Upper lobe of left lung (tissue), 6 donors: ENCODE data around the gene TRIM31. TPM values are rescaled to one million over a fixed set of nuclear protein-coding genes. Genes with fewer than 3 reads are reported as not detected.

Experiments used
- ATAC-seq, 2 donors: fragments of 200-7000 bp; cut with Tn5 transposase; one replicate each; pipeline ENCODE4 v1.9.1; 2022; ENCODE audit warnings: mild to moderate bottlenecking in 2 of 2, moderate library complexity in 2 of 2; ENCODE audit not compliant: low FRiP score in 2 of 2
- DNase-seq, 2 donors: peaks; one replicate each; pipeline ENCODE4 v3.0.0-alpha.2; 2019 to 2020
- H3K27ac ChIP-seq, 4 donors: fragments of 200-600 bp; sonication (generic); one replicate each; pipeline ENCODE4 v1.5.1; 2016 to 2019
- H3K27me3 ChIP-seq, 4 donors: fragments of 200-600 bp; sonication (generic); one replicate each; pipeline ENCODE4 v1.5.1; 2017 to 2019
- H3K36me3 ChIP-seq, 4 donors: fragments of 200-600 bp; sonication (generic); one replicate each; pipeline ENCODE4 v1.5.1; 2016 to 2019
- H3K4me1 ChIP-seq, 4 donors: fragments of 200-600 bp; sonication (generic); one replicate each; pipeline ENCODE4 v1.5.1; 2018 to 2019
- H3K4me3 ChIP-seq, 4 donors: fragments of 200-600 bp; sonication (generic); one replicate each; pipeline ENCODE4 v1.5.1; 2017 to 2019; ENCODE audit warnings: mild to moderate bottlenecking in 2 of 4, moderate library complexity in 1 of 4
- H3K9me3 ChIP-seq, 4 donors: fragments of 200-600 bp; sonication (generic); one replicate each; pipeline ENCODE4 v1.5.1; 2018 to 2019
- CTCF ChIP-seq, 6 experiments: fragments of 450-650 bp in 4 of 6; fragments of 200-600 bp in 2 of 6; sonication (generic) in 2 of 6; IDR thresholded peaks; one replicate each; pipeline ENCODE4 v1.5.1; 2016 to 2019; ENCODE audit warnings: antibody characterized with exemption in 6 of 6
- EP300 ChIP-seq, 4 donors: sonication (generic); formaldehyde crosslinking; IDR thresholded peaks; one replicate each; pipeline ENCODE4 v1.5.1; 2017; ENCODE audit warnings: antibody characterized with exemption in 4 of 4, control low read depth in 2 of 4
- POLR2A ChIP-seq, 4 donors: fragments of 450-650 bp; IDR thresholded peaks; one replicate each; pipeline ENCODE4 v1.5.1; 2016 to 2017; ENCODE audit warnings: antibody characterized with exemption in 4 of 4, mild to moderate bottlenecking in 2 of 4
- POLR2AphosphoS5 ChIP-seq, 2 donors: sonication (generic); formaldehyde crosslinking; IDR thresholded peaks; one replicate each; pipeline ENCODE4 v1.5.1; 2017; ENCODE audit warnings: antibody characterized with exemption in 2 of 2
- whole genome bisulfite sequencing, 2 donors: methylation state at CpG; one replicate each; pipeline ENCODE4 v1.1.5; 2017 to 2018; 5-methylcytosine and 5-hydroxymethylcytosine counted together
- total RNA-seq, 6 donors: library from RNA; depleted of rRNA in 4 of 6; stranded (reverse); fragments of >200 nt in 4 of 6; gene quantifications; one replicate each; pipeline versions ENCODE4 v1.1.0 to v1.2.1, GENCODE V29; 2016 to 2021
- donor health status: DM: no; HTN: no; CAD: no; lungs with moderate emphysema.
- donor health status: DM: no; HTN: yes; CAD: no; lungs with severe emphysema.

Gene TRIM31
- total RNA-seq, 6 donors from 2014 or later, result 0.17 to 0.79 TPM; not detected in 4

DNA sequence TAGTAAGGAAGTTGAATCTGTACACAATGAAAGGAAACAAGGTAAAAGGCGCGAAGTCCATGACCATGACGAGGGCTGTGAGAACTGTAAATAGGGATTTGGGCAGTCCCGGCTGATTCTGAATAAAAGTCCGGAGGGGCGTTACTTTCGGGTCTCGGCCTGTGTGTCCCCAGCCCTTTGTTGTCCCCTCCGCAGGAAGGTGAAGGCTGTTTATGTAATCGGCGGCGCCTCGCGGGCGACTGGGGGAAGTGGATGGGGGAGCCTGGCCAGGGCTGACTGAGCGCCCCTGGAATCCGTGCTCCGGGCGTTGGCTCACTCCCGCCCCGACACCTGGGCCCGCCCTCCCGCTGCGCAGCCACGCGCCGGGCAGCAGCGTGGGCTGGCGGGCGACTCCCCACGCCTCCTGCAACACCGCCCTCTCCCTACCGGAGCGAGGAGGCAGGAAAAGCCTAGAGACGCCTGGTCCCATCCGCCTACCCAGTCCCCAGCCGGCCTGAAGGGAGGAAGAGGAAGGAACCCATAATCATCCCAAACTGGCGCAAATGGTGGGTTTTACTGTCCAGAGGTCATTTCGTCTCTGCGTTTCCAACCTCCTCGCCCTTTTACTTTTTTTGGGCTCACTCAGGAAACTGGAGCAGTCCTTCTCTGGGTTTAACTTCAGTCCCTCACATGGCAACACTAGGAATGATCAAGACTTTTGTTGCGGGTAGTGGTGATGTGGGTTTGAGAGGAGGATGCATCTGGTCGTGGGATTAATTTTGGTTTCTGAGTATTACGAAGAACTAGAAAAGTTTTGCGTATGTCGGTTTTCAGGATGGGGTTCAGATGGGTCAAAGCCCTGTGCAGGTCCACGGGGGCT, 12.1 kb downstream of the TRIM31 start:
- DNase-seq (peak; percentile 63 to 90), ATAC-seq (peak; percentile 31 to 56)
- no peaks in the 10 kb centered on the region for H3K9me3 ChIP-seq
- H3K4me1 ChIP-seq, result peaks cover 26 to 36% (median 30%) of the 10 kb centered on the region in 4 donors
- 2 to 6% methylated on average over 27 to 35 of the region's 47 CpGs for WGBS, 2 donors
- peak overlapping the region; percentile 2 to 51 (median 38) for H3K4me3 ChIP-seq
- TF ChIP-seq EP300 (IDR thresholded peaks at IDR 0.05), result no peak
- TF ChIP-seq CTCF (IDR thresholded peaks at IDR 0.05), result peak in 2 of 6 experiments; percentile 5 to 12
- peak in 1 of 4 donors; percentile 34 for TF ChIP-seq POLR2A (IDR thresholded peaks at IDR 0.05)
- peak in 1 of 2 donors; percentile 44 for TF ChIP-seq POLR2AphosphoS5 (IDR thresholded peaks at IDR 0.05)
- H3K27ac ChIP-seq, result peak overlapping the region in 2 of 4 donors; percentile 9 to 80
- H3K27me3 ChIP-seq, result peaks cover 0 to 11% (median 2%) of the 10 kb centered on the region in 4 donors
- no peaks in the 10 kb centered on the region for H3K36me3 ChIP-seq

DNA sequence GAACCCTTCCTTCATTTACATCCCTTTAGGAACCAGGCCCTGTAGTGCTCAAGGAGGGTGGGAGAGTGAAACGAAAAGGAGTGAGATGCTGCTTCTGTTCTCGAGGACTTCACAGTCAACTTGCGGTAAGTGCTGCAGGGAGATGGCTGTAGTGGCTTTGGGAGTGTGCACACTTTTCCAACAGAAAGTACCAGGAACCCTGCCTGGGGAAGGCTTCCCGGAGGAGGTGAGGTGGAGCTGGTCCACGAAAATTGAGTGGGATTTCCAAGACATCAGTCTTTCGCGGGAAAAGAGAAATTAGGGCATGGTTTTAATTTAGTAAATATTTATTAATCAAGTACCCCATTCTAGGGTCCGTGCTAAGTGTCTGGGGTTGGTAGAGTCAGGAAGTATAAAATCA, 12.7 kb downstream of the TRIM31 start:
- WGBS, 2 donors, result 31 to 39% methylated on average over 8 of the region's 8 CpGs
- Histone ChIP-seq H3K4me1 (peaks cover 26 to 36% (median 30%) of the 10 kb centered on the region in 4 donors), H3K27ac (no peak overlapping the region), H3K36me3 (no peaks in the 10 kb centered on the region), H3K27me3 (peaks cover 0 to 11% (median 2%) of the 10 kb centered on the region in 4 donors), H3K9me3 (no peaks in the 10 kb centered on the region), H3K4me3 (peak overlapping the region in 3 of 4 donors; percentile 31 to 51 (median 46))
- DNase-seq (no peak), ATAC-seq (no peak)
- TF ChIP-seq EP300 (IDR thresholded peaks at IDR 0.05) (no peak), POLR2AphosphoS5 (IDR thresholded peaks at IDR 0.05) (no peak), POLR2A (IDR thresholded peaks at IDR 0.05) (no peak), CTCF (IDR thresholded peaks at IDR 0.05) (no peak)

DNA sequence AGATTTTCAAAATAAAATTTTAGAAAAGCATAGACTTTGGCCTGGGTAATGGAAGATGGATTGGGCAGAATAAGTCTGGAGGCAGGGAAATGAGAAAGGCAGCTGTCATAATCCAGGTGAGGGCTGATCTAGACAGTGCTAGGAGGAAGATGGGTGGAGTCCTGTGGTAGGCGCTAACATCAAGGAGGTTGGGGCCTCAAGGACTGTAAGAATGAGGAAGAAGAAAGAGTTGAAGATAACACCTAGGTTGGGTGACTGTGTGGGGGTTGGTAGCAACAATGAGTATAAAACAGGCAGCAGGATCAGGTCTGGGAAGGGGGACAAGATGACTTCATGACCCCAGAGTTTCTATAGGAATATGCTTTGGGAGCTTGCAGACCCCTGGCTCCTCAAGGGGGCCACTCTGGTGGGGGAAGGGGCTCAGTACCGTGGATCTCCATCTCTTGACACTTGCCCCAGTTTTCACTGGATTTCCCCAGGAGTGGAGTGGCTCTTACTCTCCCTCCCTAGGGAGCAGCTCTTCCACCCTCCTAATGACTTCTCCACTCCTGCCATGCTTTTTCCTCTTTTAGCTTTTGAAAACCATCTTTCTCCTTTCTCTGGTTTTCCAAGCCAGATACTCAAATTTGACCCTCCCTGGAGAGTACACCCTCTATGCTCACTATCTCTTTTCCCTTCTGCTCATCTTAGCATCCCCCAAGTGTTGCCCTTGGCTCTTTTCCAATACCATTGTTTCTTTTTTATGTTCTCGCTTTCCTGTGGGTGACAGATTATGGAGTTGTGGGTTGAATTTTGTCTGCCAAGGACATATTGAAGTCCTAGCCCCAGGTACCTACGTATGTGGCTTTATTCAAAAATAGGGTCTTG, 14.8 kb downstream of the TRIM31 start:
- Histone ChIP-seq H3K9me3 (no peaks in the 10 kb centered on the region), H3K27me3 (peaks cover 0 to 11% (median 2%) of the 10 kb centered on the region in 4 donors), H3K27ac (no peak overlapping the region), H3K36me3 (no peaks in the 10 kb centered on the region), H3K4me3 (no peak overlapping the region), H3K4me1 (peaks cover 21 to 28% (median 26%) of the 10 kb centered on the region in 4 donors)
- DNase-seq (no peak), ATAC-seq (no peak)
- WGBS, 2 donors, result 55 to 71% methylated on average over 4 of the region's 4 CpGs
- TF ChIP-seq POLR2A (IDR thresholded peaks at IDR 0.05), result no peak
- no peak for TF ChIP-seq EP300 (IDR thresholded peaks at IDR 0.05)
- no peak for TF ChIP-seq POLR2AphosphoS5 (IDR thresholded peaks at IDR 0.05)
- TF ChIP-seq CTCF (IDR thresholded peaks at IDR 0.05), result no peak

GRCh38 chr6:30096829-30097228, 16.1 kb downstream of the TRIM31 start:
- Histone ChIP-seq H3K9me3 (no peaks in the 10 kb centered on the region), H3K36me3 (no peaks in the 10 kb centered on the region), H3K27me3 (peaks cover 0 to 11% (median 2%) of the 10 kb centered on the region in 4 donors), H3K27ac (no peak overlapping the region), H3K4me3 (no peak overlapping the region), H3K4me1 (peaks cover 11 to 19% (median 16%) of the 10 kb centered on the region in 4 donors)
- 47 to 57% methylated on average over 1 of the region's 1 CpG for WGBS, 2 donors
- DNase-seq (no peak), ATAC-seq (no peak)
- TF ChIP-seq POLR2AphosphoS5 (IDR thresholded peaks at IDR 0.05) (no peak), CTCF (IDR thresholded peaks at IDR 0.05) (no peak), POLR2A (IDR thresholded peaks at IDR 0.05) (no peak), EP300 (IDR thresholded peaks at IDR 0.05) (no peak)
